Activated B cell treated with CpG ODN at 0.5 μM for 24 hours (primary cell): Measurements from ENCODE around the gene ACOT6. TPM values are rescaled to one million over a fixed set of nuclear protein-coding genes. Genes with fewer than 3 reads are reported as not detected.
A peak's percentile ranks its signal among the peaks of the same experiment; 100 is the strongest.
"Not testable (repeated sequence)": the region's sequence is repeated elsewhere in the genome, so short reads cannot be mapped to it uniquely, and the experiment has no call there.

Experiments
- ATAC-seq: fragments of 200-7000 bp; cut with Tn5 transposase; one replicate; pipeline ENCODE4 v1.10.0; 2021; ENCODE audit warnings: low read depth, mild to moderate bottlenecking, moderate library complexity
- CTCF ChIA-PET: fragments of 350-600 bp; sonication (Branson Sonifier 250); formaldehyde crosslinking; loops from one replicate; lab custom pipeline; 2021; ENCODE audit warnings: antibody characterized with exemption; lab: Charles Lee
- POLR2A ChIA-PET: fragments of 350-600 bp; sonication (Branson Sonifier 250); formaldehyde crosslinking; loops from one replicate; lab custom pipeline; 2021; ENCODE audit warnings: antibody characterized with exemption; lab: Charles Lee
- DNase-seq: peaks from one replicate; pipeline ENCODE4 v3.0.0; 2022
- H3K27ac Mint-ChIP-seq: one replicate; pipeline ENCODE4 v1.8.0; 2020; ENCODE audit warnings: mixed read lengths
- H3K27me3 Mint-ChIP-seq: one replicate; pipeline ENCODE4 v1.8.0; 2021; ENCODE audit warnings: mixed read lengths
- H3K36me3 Mint-ChIP-seq: one replicate; pipeline ENCODE4 v1.8.0; 2021; ENCODE audit warnings: low read depth, mixed read lengths
- H3K4me1 Mint-ChIP-seq: one replicate; pipeline ENCODE4 v1.8.0; 2021; ENCODE audit warnings: mixed read lengths
- H3K4me3 Mint-ChIP-seq: one replicate; pipeline ENCODE4 v1.8.0; 2020; ENCODE audit warnings: mild to moderate bottlenecking, mixed read lengths
- H3K9me3 Mint-ChIP-seq: one replicate; pipeline ENCODE4 v1.8.0; 2020; ENCODE audit warnings: mixed read lengths
- CTCF ChIP-seq: fragments of 200-600 bp; IDR thresholded peaks from one replicate; pipeline ENCODE4 v1.8.0; 2022; ENCODE audit warnings: antibody characterized with exemption, mild to moderate bottlenecking
- intact Hi-C: fragments of 100-400 bp; cut with micrococcal nuclease; formaldehyde crosslinking; loops from one replicate; pipeline ENCODE4 v1.15.1; 2024
- total RNA-seq: library from RNA; stranded (reverse); gene quantifications from 2 replicates; pipeline ENCODE4 v1.2.3, GENCODE V29; 2022

ACOT6 gene
- total RNA-seq, 1 donor from 2014 or later, result not detected

GRCh38 chr14:73640796-73641365 is 28.6 kb downstream of the ACOT6 start:
- ChIA-PET POLR2A (no interaction called here), CTCF (no interaction called here)
- Mint-ChIP-seq H3K27ac (no peak overlapping the region), H3K4me3 (no peak overlapping the region), H3K36me3 (peaks cover 4% of the 10 kb centered on the region), H3K27me3 (no peaks in the 10 kb centered on the region), H3K9me3 (no peaks in the 10 kb centered on the region), H3K4me1 (peaks cover 14% of the 10 kb centered on the region)
- no peak for DNase-seq
- no peak for TF ChIP-seq CTCF
- intact Hi-C loops, result no loop called here
- ATAC-seq, result no peak

- Mint-ChIP-seq H3K27ac (peak within 1 kb of the TSS; percentile 87), H3K4me3 (peak within 1 kb of the TSS; percentile 93), H3K36me3 (peaks cover 4% of the 10 kb centered on the region), H3K4me1 (peaks cover 14% of the 10 kb centered on the region), H3K27me3 (no peaks in the 10 kb centered on the region), H3K9me3 (no peaks in the 10 kb centered on the region)
- intact Hi-C loops, result loop anchor here (1.0 to 2.0 kb wide), 3 partner anchors 11 to 440 kb away; partner anchors contain the start of genes ALDH6A1 and LIN52
- ATAC-seq (peak; percentile 99), DNase-seq (peak; percentile 89)
- POLR2A ChIA-PET, result interaction anchor here (0.6 to 2.3 kb wide), 6 partner anchors 10 to 186 kb away, joined by 3 to 8 read pairs (median 3); partner anchors contain the start of genes ACOT2 and PNMA1
- CTCF ChIA-PET, result interaction anchor here (1.5 to 4.2 kb wide), 3 partner anchors 11 to 143 kb away, joined by 4 to 13 read pairs (median 6); no protein-coding TSS in a partner anchor
- no peak for TF ChIP-seq CTCF
Observed at GRCh38 chr14:73644531-73645247, 32.4 kb downstream of the ACOT6 start, which contains the start of gene DNAL1. Gene DNAL1, plus strand, starts transcription at chr14:73644986. Its CDS starts 54 bp downstream, at chr14:73645040.

- Mint-ChIP-seq H3K4me3 (peak overlapping the region; percentile 93), H3K27me3 (no peaks in the 10 kb centered on the region), H3K36me3 (peaks cover 4% of the 10 kb centered on the region), H3K27ac (peak overlapping the region; percentile 87), H3K4me1 (peaks cover 14% of the 10 kb centered on the region), H3K9me3 (no peaks in the 10 kb centered on the region)
- ChIA-PET CTCF (interaction anchor here (1.7 to 4.2 kb wide), 2 partner anchors 12 to 137 kb away, joined by 6 to 13 read pairs; no protein-coding TSS in a partner anchor), POLR2A (interaction anchor here (0.6 to 2.3 kb wide), 7 partner anchors 11 to 241 kb away, joined by 3 to 8 read pairs (median 3); partner anchors contain the start of genes ACOT2, PNMA1 and ZNF410)
- ATAC-seq (no peak), DNase-seq (no peak)
- intact Hi-C loops, result loop anchor here (2.0 kb wide), 2 partner anchors 68 to 440 kb away; partner anchors contain the start of genes ALDH6A1 and LIN52
- no peak for TF ChIP-seq CTCF
Observed at GRCh38 chr14:73645248-73645610, 32.9 kb downstream of the ACOT6 start.

- TF ChIP-seq CTCF, result no peak
- ATAC-seq (no peak), DNase-seq (no peak)
- Mint-ChIP-seq H3K36me3 (peaks cover 10% of the 10 kb centered on the region), H3K4me3 (no peak overlapping the region), H3K9me3 (peaks cover 3% of the 10 kb centered on the region), H3K27me3 (no peaks in the 10 kb centered on the region), H3K27ac (no peak overlapping the region), H3K4me1 (no peaks in the 10 kb centered on the region)
- ChIA-PET CTCF (no interaction called here), POLR2A (no interaction called here)
- intact Hi-C loops, result no loop called here
Observed at GRCh38 chr14:73651005-73651404, 38.7 kb downstream of the ACOT6 start.

DNA sequence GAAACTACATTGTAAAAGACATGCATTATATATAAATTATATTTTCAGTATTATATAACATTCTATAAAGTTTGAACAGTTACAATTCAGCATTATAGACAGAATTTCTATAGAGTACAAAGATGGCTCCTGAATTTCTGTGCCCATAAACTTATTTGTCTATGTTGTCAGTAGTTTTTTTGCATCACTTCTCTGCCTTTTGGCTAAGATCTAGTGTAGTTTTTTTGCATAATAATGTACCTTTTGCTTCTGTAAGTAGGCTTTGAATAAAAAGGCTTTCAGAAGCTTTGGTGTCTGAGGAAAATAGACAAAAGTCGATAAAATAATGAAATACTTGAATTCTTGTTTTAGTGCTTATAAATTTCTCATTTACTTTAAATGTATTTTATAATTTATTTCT is 43.5 kb downstream of the ACOT6 start:
- no peak overlapping the region for H3K4me3 Mint-ChIP-seq
- H3K9me3 Mint-ChIP-seq, result peaks cover 3% of the 10 kb centered on the region
- H3K36me3 Mint-ChIP-seq, result peaks cover 15% of the 10 kb centered on the region
- no peak for ATAC-seq
- ChIA-PET POLR2A (no interaction called here), CTCF (no interaction called here)
- no peak for DNase-seq
- intact Hi-C loops, result no loop called here
- no peak overlapping the region for H3K27ac Mint-ChIP-seq
- TF ChIP-seq CTCF, result no peak
- no peaks in the 10 kb centered on the region for H3K4me1 Mint-ChIP-seq
- H3K27me3 Mint-ChIP-seq, result no peaks in the 10 kb centered on the region

- H3K4me1 Mint-ChIP-seq, ATAC-seq, CTCF ChIA-PET, H3K27ac Mint-ChIP-seq, H3K27me3 Mint-ChIP-seq, DNase-seq, H3K4me3 Mint-ChIP-seq, H3K9me3 Mint-ChIP-seq, POLR2A ChIA-PET, intact Hi-C loops: not testable (repeated sequence)
- H3K36me3 Mint-ChIP-seq, result peaks cover 13% of the 10 kb centered on the region
Observed at GRCh38 chr14:73659202-73659601, 46.9 kb downstream of the ACOT6 start.
